ENCODE measurements around the gene ARHGEF40. TPM values are rescaled to one million over a fixed set of nuclear protein-coding genes. Genes with fewer than 3 reads are reported as not detected.
A peak's percentile ranks its signal among the peaks of the same experiment; 100 is the strongest.

The ARHGEF40 gene
- total and polyA plus RNA-seq, 8 donors: 11.0 to 171 (median 33.1) TPM

DNA sequence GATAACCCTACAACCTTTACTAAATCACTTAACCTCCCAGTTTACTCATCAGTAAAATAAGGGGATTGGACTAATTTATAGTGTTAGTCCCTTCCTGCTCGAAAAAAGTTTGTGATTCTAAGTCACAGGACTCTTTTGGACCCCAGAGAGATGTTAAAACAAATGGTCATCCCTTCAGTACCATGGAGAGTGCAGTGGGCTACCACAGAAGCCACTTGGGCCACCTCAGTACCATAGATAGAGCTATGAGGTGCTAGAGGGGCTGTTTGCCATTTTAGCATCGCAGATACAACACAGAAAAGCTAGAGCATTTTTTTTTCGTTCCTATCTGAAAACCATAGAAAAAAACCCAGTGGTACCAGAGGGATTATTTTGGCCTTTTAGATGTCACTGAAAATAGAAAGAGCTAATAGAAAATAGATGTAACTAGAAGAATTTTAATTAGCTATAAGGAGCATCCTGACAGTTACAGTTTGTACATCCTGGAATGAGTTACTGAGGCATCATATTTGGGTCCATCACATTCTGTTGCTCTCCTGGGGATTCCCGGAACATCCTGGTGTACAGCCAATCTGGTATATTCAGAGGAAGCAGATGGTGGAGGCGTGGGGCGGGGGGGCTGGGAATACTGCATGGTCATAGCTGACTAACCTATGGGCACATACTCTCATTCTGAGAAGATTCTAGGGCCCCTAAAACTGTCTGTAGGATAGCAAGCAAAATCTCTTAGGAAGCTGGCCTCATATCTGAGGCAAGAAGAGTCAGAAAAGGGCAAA, 25.5 kb downstream of the ARHGEF40 start:
- H3K27me3 ChIP-seq: no peaks in the 10 kb centered on the region
- H3K27ac ChIP-seq: peak overlapping the region in 3 of 5 donors; percentile 92 to 96 (median 96)
- no peak overlapping the region for H3K4me3 ChIP-seq
- DNase-seq: no peak
- H3K4me1 ChIP-seq: peaks cover 19 to 77% (median 46%) of the 10 kb centered on the region in 4 donors
- TF ChIP-seq CTCF (IDR thresholded peaks at IDR 0.05) (no peak), EP300 (IDR thresholded peaks at IDR 0.05) (no peak), POLR2A (IDR thresholded peaks at IDR 0.05) (no peak), POLR2AphosphoS5 (IDR thresholded peaks at IDR 0.05) (no peak)
- intact Hi-C loops (cut with DNase I; ENCODE audit: low total_unique reads): no loop called here
- no peaks in the 10 kb centered on the region for H3K9me3 ChIP-seq
- H3K36me3 ChIP-seq: peaks cover 9 to 29% (median 19%) of the 10 kb centered on the region in 4 donors
- 63 to 77% (median 68%) methylated on average over 6 of the region's 6 CpGs for WGBS, 5 donors

GRCh38 chr14:21096438-21096837, 26.3 kb downstream of the ARHGEF40 start:
- H3K4me3 ChIP-seq: no peak overlapping the region
- H3K36me3 ChIP-seq: peaks cover 8 to 21% (median 12%) of the 10 kb centered on the region in 4 donors
- no peak for DNase-seq
- H3K9me3 ChIP-seq: no peaks in the 10 kb centered on the region
- intact Hi-C loops (cut with DNase I; ENCODE audit: low total_unique reads): no loop called here
- no peak for TF ChIP-seq POLR2AphosphoS5 (IDR thresholded peaks at IDR 0.05)
- no peak for TF ChIP-seq EP300 (IDR thresholded peaks at IDR 0.05)
- no peak for TF ChIP-seq POLR2A (IDR thresholded peaks at IDR 0.05)
- no peak for TF ChIP-seq CTCF (IDR thresholded peaks at IDR 0.05)
- no peaks in the 10 kb centered on the region for H3K27me3 ChIP-seq
- WGBS, 5 donors: 49 to 68% (median 54%) methylated on average over 3 of the region's 3 CpGs
- peaks cover 19 to 82% (median 48%) of the 10 kb centered on the region in 4 donors for H3K4me1 ChIP-seq
- peak overlapping the region; percentile 40 to 96 (median 92) for H3K27ac ChIP-seq

DNA sequence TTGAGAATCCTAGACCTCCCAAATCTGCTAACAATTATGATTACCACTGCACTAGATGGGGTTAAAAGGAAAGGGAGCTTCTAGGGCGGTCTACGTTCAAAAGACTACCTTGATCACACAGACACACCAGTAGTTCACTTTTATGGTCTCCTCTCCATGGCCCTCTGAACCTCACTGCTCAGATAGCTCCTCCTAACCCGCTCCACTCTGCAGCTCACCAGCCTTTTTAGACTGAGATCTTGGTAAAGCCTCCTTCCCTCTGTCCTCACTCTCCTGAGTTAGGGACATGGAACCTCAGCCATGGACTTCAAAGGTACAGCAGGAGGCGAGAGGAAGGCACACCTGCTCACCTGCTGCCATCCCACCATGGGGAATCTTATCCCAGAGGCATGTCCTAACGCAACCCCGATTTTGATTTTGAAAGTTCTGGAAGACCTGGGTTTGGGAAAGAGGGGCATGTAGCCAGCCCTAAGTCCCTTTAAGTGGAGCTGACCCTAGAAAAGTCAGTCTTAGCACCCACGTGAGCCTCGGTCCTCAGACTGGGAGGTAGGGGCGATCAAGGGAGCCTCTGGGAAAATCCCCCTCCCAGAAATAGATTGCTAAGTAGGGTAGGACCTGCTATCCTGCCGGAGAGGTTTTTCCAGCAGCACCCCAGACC, 27.0 kb downstream of the ARHGEF40 start:
- DNase-seq: no peak
- intact Hi-C loops (cut with DNase I; ENCODE audit: low total_unique reads): no loop called here
- no peaks in the 10 kb centered on the region for H3K9me3 ChIP-seq
- H3K4me3 ChIP-seq: peak overlapping the region; percentile 62 to 76 (median 66)
- WGBS, 5 donors: 39 to 55% (median 41%) methylated on average over 10 of the region's 10 CpGs
- TF ChIP-seq POLR2A (IDR thresholded peaks at IDR 0.05): no peak
- TF ChIP-seq EP300 (IDR thresholded peaks at IDR 0.05): no peak
- TF ChIP-seq POLR2AphosphoS5 (IDR thresholded peaks at IDR 0.05): no peak
- no peak for TF ChIP-seq CTCF (IDR thresholded peaks at IDR 0.05)
- peaks cover 19 to 79% (median 45%) of the 10 kb centered on the region in 4 donors for H3K4me1 ChIP-seq
- peak overlapping the region; percentile 87 to 96 (median 92) for H3K27ac ChIP-seq
- H3K27me3 ChIP-seq: no peaks in the 10 kb centered on the region
- peaks cover 1 to 14% (median 8%) of the 10 kb centered on the region in 4 donors for H3K36me3 ChIP-seq

- H3K27ac ChIP-seq: peak overlapping the region; percentile 87 to 96 (median 92)
These were observed 27.6 kb downstream of the ARHGEF40 start for GRCh38 chr14:21097636-21098075.

More at GRCh38 chr14:21097636-21098075, 27.6 kb downstream of the ARHGEF40 start:
- H3K9me3 ChIP-seq: no peaks in the 10 kb centered on the region
- H3K27me3 ChIP-seq: no peaks in the 10 kb centered on the region
- DNase-seq: peak in 1 of 2 donors; percentile 75
- H3K4me1 ChIP-seq: peaks cover 23 to 79% (median 42%) of the 10 kb centered on the region in 4 donors
- intact Hi-C loops (cut with DNase I; ENCODE audit: low total_unique reads): no loop called here
- 3 to 20% (median 5%) methylated on average over 1 to 19 of the region's 19 CpGs for WGBS, 5 donors
- no peak for TF ChIP-seq EP300 (IDR thresholded peaks at IDR 0.05)
- no peak for TF ChIP-seq CTCF (IDR thresholded peaks at IDR 0.05)
- TF ChIP-seq POLR2AphosphoS5 (IDR thresholded peaks at IDR 0.05): no peak
- no peak for TF ChIP-seq POLR2A (IDR thresholded peaks at IDR 0.05)
- peaks cover 0 to 9% (median 5%) of the 10 kb centered on the region in 4 donors for H3K36me3 ChIP-seq
- H3K4me3 ChIP-seq: peak overlapping the region; percentile 62 to 76 (median 66)
